ENCODE data around the gene SLC4A9. TPM values are rescaled to one million over a fixed set of nuclear protein-coding genes. Genes with fewer than 3 reads are reported as not detected.

SLC4A9 gene, protein sequence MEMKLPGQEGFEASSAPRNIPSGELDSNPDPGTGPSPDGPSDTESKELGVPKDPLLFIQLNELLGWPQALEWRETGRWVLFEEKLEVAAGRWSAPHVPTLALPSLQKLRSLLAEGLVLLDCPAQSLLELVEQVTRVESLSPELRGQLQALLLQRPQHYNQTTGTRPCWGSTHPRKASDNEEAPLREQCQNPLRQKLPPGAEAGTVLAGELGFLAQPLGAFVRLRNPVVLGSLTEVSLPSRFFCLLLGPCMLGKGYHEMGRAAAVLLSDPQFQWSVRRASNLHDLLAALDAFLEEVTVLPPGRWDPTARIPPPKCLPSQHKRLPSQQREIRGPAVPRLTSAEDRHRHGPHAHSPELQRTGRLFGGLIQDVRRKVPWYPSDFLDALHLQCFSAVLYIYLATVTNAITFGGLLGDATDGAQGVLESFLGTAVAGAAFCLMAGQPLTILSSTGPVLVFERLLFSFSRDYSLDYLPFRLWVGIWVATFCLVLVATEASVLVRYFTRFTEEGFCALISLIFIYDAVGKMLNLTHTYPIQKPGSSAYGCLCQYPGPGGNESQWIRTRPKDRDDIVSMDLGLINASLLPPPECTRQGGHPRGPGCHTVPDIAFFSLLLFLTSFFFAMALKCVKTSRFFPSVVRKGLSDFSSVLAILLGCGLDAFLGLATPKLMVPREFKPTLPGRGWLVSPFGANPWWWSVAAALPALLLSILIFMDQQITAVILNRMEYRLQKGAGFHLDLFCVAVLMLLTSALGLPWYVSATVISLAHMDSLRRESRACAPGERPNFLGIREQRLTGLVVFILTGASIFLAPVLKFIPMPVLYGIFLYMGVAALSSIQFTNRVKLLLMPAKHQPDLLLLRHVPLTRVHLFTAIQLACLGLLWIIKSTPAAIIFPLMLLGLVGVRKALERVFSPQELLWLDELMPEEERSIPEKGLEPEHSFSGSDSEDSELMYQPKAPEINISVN
- not detected for polyA plus RNA-seq (ENCODE audit: low read depth in 6 of 6)

DNA sequence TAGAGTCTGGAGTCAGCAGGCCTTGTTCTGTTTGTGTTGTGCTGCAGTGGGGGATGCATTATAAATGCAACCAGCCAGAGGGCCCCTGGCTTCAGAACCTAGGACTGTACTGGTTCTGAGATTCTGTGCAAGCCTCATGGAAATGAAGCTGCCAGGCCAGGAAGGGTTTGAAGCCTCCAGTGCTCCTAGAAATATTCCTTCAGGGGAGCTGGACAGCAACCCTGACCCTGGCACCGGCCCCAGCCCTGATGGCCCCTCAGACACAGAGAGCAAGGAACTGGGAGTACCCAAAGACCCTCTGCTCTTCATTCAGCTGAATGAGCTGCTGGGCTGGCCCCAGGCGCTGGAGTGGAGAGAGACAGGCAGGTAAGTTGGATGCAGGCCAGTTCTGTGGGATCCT, at the start of gene SLC4A9:
SLC4A9 (plus strand) TSS at position 94 of the 400 bp plus-strand sequence; CDS start at position 137, 43 bp downstream.
- peaks cover 6 to 17% (median 16%) of the 10 kb centered on the region in 3 donors for H3K4me1 Mint-ChIP-seq
- H3K27ac Mint-ChIP-seq = no peak within 1 kb of the TSS
- DNase-seq = no peak
- no peaks in the 10 kb centered on the region for H3K9me3 Mint-ChIP-seq
- H3K4me3 Mint-ChIP-seq = no peak within 1 kb of the TSS
- ATAC-seq (ENCODE audit: low read depth in 2 of 2) = no peak
- peaks cover 4 to 17% (median 7%) of the 10 kb centered on the region in 3 donors for H3K27me3 Mint-ChIP-seq
- H3K36me3 Mint-ChIP-seq = no peaks in the 10 kb centered on the region

DNA sequence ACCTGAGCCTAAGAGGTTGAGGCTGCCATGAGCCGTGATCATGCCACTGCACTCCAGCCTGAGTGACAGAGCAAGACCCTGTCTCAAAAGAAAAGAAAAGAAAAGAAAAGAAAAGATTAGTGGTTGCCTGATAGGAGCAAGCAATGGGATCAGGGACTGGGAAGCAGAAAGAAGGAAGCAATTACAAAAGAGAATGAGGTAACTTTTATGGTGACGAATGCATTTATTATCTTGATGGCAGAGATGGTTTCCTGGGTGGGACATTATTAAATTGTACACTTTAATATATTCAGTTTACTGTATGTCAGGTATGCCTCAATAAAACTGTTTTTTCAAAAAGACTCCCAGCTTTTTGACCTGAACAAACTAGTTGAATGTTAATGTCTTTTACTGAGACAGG, 49.6 kb upstream of the SLC4A9 start:
- H3K4me1 Mint-ChIP-seq = no peaks in the 10 kb centered on the region
- H3K27ac Mint-ChIP-seq = no peak overlapping the region
- H3K27me3 Mint-ChIP-seq = peaks cover 18 to 22% (median 20%) of the 10 kb centered on the region in 3 donors
- DNase-seq (no peak), ATAC-seq (ENCODE audit: low read depth in 2 of 2) (no peak)
- H3K9me3 Mint-ChIP-seq = peaks cover 0 to 2% (median 0%) of the 10 kb centered on the region in 7 donors
- H3K4me3 Mint-ChIP-seq = no peak overlapping the region
- no peaks in the 10 kb centered on the region for H3K36me3 Mint-ChIP-seq

DNA sequence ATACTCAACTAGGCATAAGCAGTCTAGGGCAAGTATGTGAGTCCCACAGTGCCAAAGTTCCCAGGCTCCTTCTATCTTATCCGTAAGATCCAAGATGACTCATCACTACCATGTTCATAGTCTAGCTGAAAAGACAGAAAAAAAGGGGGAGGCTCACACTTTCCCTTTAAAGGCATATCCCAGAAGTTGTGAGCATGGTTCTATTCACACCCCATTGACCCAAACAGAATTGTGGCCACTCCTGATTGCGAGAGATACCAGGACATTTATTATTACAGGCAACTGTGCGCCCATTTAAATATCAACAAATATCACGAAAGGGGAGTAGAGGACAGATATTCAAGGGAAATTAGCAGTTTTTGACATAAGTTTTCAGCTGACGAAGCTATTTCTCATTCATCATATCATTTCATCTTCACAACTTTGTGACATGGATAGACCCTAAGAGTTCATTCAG, 49.0 kb upstream of the SLC4A9 start:
- Mint-ChIP-seq H3K4me3 (no peak overlapping the region), H3K4me1 (no peaks in the 10 kb centered on the region), H3K27ac (no peak overlapping the region), H3K9me3 (peaks cover 0 to 2% (median 0%) of the 10 kb centered on the region in 7 donors), H3K27me3 (peaks cover 16 to 21% (median 19%) of the 10 kb centered on the region in 3 donors), H3K36me3 (no peaks in the 10 kb centered on the region)
- ATAC-seq (ENCODE audit: low read depth in 2 of 2) = no peak
- no peak for DNase-seq

DNA sequence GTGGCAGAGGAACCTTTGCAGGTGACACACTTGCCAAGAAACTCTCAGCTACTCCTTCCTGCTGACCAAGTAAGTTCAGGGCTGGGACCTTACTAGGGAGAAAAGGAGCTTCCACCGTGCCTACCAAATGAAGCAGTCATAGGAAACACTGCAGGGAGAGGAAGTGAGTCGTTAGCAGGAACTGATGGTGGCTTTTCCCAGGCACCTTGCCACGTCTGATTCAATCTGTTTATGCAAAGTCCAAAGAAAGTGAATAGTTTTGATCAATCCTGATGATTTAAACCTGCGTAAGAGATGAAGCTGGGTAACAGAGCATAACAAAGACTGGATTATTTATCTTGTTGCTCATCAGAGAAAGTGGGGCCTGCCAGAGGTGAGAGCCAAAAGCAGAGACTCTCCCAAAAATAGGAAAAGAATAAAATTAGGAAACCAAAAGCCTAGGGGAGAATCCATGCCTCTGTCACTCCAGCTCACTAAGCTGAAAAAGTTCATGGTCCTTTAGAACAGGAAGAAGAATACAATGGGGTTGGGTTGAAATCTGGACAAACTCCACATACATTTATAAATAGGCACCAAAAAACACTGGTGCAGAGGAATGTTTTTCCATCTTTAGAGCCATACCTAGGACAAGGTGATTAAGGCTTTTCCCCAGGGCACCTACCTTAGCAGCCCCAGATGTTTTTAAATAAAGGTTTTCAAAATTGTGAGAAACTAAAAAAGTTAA, 47.8 kb upstream of the SLC4A9 start:
- ATAC-seq (ENCODE audit: low read depth in 2 of 2) (no peak), DNase-seq (no peak)
- no peaks in the 10 kb centered on the region for H3K9me3 Mint-ChIP-seq
- H3K27me3 Mint-ChIP-seq = peaks cover 12 to 16% (median 15%) of the 10 kb centered on the region in 3 donors
- H3K27ac Mint-ChIP-seq = peak overlapping the region in 1 of 6 donors; percentile 22
- H3K36me3 Mint-ChIP-seq = no peaks in the 10 kb centered on the region
- no peaks in the 10 kb centered on the region for H3K4me1 Mint-ChIP-seq
- peak overlapping the region in 1 of 8 donors; percentile 52 for H3K4me3 Mint-ChIP-seq

- no peak for ATAC-seq (ENCODE audit: low read depth in 2 of 2)
- no peaks in the 10 kb centered on the region for H3K36me3 Mint-ChIP-seq
- H3K27me3 Mint-ChIP-seq = peaks cover 12 to 16% (median 15%) of the 10 kb centered on the region in 3 donors
Measured at GRCh38 chr5:140312791-140313189, 47.2 kb upstream of the SLC4A9 start.

GRCh38 chr5:140317859-140318258, 42.1 kb upstream of the SLC4A9 start:
- Mint-ChIP-seq H3K4me3 (no peak overlapping the region), H3K27ac (peak overlapping the region in 1 of 6 donors; percentile 82), H3K9me3 (peaks cover 0 to 3% (median 0%) of the 10 kb centered on the region in 7 donors), H3K27me3 (peaks cover 0 to 4% (median 0%) of the 10 kb centered on the region in 3 donors), H3K4me1 (peaks cover 0 to 3% (median 0%) of the 10 kb centered on the region in 3 donors), H3K36me3 (no peaks in the 10 kb centered on the region)
- DNase-seq (no peak), ATAC-seq (ENCODE audit: low read depth in 2 of 2) (no peak)

More at GRCh38 chr5:140312791-140313189, 47.2 kb upstream of the SLC4A9 start:
- no peak overlapping the region for H3K27ac Mint-ChIP-seq
- H3K4me1 Mint-ChIP-seq = no peaks in the 10 kb centered on the region
- no peak overlapping the region for H3K4me3 Mint-ChIP-seq
- H3K9me3 Mint-ChIP-seq = no peaks in the 10 kb centered on the region
- no peak for DNase-seq

- no peak for DNase-seq
- Mint-ChIP-seq H3K27ac (no peak overlapping the region), H3K27me3 (peaks cover 0 to 4% (median 0%) of the 10 kb centered on the region in 3 donors), H3K9me3 (peaks cover 0 to 3% (median 0%) of the 10 kb centered on the region in 7 donors), H3K4me3 (no peak overlapping the region), H3K36me3 (no peaks in the 10 kb centered on the region), H3K4me1 (peaks cover 0 to 3% (median 0%) of the 10 kb centered on the region in 3 donors)
- ATAC-seq (ENCODE audit: low read depth in 2 of 2) = no peak
Measured at GRCh38 chr5:140318792-140319191, 41.2 kb upstream of the SLC4A9 start.

- Mint-ChIP-seq H3K9me3 (peaks cover 0 to 3% (median 0%) of the 10 kb centered on the region in 7 donors), H3K36me3 (no peaks in the 10 kb centered on the region), H3K27me3 (peaks cover 0 to 4% (median 0%) of the 10 kb centered on the region in 3 donors), H3K4me1 (peaks cover 0 to 3% (median 0%) of the 10 kb centered on the region in 3 donors), H3K4me3 (no peak overlapping the region), H3K27ac (no peak overlapping the region)
- ATAC-seq (ENCODE audit: low read depth in 2 of 2) (no peak), DNase-seq (no peak)
Measured at GRCh38 chr5:140319833-140320232, 40.2 kb upstream of the SLC4A9 start.

DNA sequence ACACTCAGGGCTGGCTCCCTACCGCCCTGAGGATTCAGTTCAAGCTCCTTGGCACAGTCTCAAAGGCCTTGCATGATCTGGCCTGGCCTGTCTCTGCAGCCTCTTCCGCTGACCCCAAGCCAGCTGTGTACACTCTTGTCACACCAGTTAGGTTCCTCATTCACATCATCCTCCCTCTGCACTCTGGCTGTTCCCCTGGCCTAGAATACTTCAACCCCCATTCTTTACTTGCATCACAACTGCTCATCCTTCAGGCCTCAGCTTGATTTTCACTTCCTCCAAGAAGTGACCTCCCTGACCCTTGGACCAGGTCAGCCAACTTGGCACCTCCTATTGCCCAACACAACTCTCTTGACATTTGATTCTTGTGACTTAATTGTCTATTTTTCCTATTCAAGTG, 38.2 kb upstream of the SLC4A9 start:
- peaks cover 0 to 3% (median 0%) of the 10 kb centered on the region in 3 donors for H3K4me1 Mint-ChIP-seq
- peaks cover 0 to 3% (median 0%) of the 10 kb centered on the region in 7 donors for H3K9me3 Mint-ChIP-seq
- no peaks in the 10 kb centered on the region for H3K36me3 Mint-ChIP-seq
- H3K27me3 Mint-ChIP-seq = peaks cover 0 to 4% (median 0%) of the 10 kb centered on the region in 3 donors
- H3K27ac Mint-ChIP-seq = no peak overlapping the region
- no peak for ATAC-seq (ENCODE audit: low read depth in 2 of 2)
- no peak overlapping the region for H3K4me3 Mint-ChIP-seq
- no peak for DNase-seq

DNA sequence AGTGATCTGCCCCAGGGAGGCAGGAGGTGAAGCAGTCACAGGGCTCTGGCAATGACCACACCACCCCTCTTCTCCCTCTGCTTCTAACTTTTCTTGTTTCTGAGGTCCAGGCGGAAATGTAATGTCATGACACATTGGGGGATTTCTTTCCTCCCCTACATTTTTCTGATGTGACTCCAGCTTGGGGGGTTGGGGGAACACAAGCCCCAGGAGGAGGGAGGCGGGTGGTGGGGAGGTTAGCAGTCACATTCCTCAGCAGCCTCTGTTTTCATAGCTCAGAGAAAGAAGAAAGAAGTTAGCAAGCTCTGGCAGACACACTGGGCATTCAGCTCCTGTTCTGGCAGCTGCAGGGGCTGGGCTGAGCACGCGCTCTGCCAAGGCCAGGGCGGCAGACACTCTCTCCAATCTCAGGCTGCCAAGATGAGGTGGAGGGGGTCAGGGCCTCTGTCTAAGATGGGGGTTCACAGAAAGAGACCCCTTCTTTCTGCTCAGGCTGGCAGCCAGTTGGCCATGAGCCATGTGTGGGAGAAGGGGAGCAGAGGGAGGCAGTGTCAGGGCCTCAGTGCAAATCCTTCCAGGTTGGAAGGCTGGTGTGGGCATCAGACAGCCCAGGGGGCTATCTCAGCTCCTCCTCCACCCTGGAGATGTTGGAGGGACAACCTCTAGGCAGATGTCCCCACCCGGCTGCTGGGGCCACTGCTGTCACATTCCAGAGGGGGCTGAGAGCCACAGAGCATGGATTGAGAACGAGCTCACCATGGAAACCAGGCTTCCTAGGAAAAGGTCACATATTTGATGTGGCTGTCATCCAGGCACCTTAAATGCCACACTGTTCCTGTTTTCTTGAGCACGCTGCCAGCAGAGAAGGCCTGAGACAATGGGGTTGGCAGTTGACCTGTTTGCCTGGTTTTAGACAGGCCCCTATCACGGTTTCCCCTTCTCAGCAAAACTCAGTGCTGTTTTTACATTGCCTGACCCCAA, 37.0 kb upstream of the SLC4A9 start:
- Mint-ChIP-seq H3K4me1 (peaks cover 0 to 3% (median 0%) of the 10 kb centered on the region in 3 donors), H3K4me3 (no peak overlapping the region), H3K27ac (no peak overlapping the region), H3K36me3 (no peaks in the 10 kb centered on the region), H3K9me3 (peaks cover 0 to 3% (median 0%) of the 10 kb centered on the region in 7 donors), H3K27me3 (peaks cover 0 to 4% (median 0%) of the 10 kb centered on the region in 3 donors)
- no peak for ATAC-seq (ENCODE audit: low read depth in 2 of 2)
- no peak for DNase-seq

DNA sequence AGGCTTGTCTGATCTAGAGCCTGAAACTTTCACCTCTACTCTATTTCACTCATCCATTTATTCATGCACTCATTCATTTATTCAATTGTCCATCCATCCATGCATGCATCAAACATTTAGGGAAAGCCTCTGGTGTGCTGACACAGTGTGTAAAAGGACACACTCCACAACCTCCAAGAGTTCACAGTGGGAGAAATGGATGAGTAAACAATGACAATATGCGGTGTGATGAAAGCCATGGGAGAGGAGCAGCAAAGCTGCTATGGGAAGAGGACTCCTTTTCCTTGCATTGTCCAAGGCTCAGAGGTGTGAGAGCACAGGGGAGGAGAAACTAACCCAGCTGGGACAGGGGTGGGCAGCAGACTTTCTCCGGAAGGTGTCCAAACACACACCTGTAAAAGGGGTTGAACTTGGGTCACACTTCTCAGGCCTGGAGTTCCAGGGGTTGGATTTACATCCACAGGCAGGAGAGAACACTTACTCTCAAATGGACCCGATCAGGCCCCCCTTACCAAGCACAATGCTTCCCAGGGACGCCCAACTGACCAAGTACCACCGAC, 35.9 kb upstream of the SLC4A9 start:
- DNase-seq (no peak), ATAC-seq (ENCODE audit: low read depth in 2 of 2) (no peak)
- peaks cover 0 to 3% (median 0%) of the 10 kb centered on the region in 3 donors for H3K4me1 Mint-ChIP-seq
- peaks cover 0 to 3% (median 0%) of the 10 kb centered on the region in 7 donors for H3K9me3 Mint-ChIP-seq
- no peak overlapping the region for H3K4me3 Mint-ChIP-seq
- no peaks in the 10 kb centered on the region for H3K36me3 Mint-ChIP-seq
- H3K27me3 Mint-ChIP-seq = peaks cover 0 to 4% (median 0%) of the 10 kb centered on the region in 3 donors
- H3K27ac Mint-ChIP-seq = peak overlapping the region in 2 of 6 donors; percentile 38 to 39
